Activated CD8-positive, alpha-beta memory T cell treated with anti-CD3 and anti-CD28 coated beads for 36 hours (primary cell): Measurements from ENCODE around the gene MAS1. TPM values are rescaled to one million over a fixed set of nuclear protein-coding genes. Genes with fewer than 3 reads are reported as not detected.
"Not testable (repeated sequence)": the region's sequence is repeated elsewhere in the genome, so short reads cannot be mapped to it uniquely, and the experiment has no call there.

Experiments
- CTCF ChIA-PET: fragments of 350-600 bp; sonication (Branson Sonifier 250); formaldehyde crosslinking; loops from one replicate; lab custom pipeline; 2021; ENCODE audit warnings: antibody characterized with exemption; lab: Charles Lee
- POLR2A ChIA-PET: fragments of 350-600 bp; sonication (Branson Sonifier 250); formaldehyde crosslinking; loops from one replicate; lab custom pipeline; 2021; ENCODE audit warnings: antibody characterized with exemption; lab: Charles Lee
- total RNA-seq, 2 experiments: library from RNA; stranded (reverse); gene quantifications; one replicate each; pipeline ENCODE4 v1.2.3, GENCODE V29; 2021

The MAS1 gene
- total RNA-seq, 2 experiments from 2014 or later: not detected

GRCh38 chr6:159913375-159913774, 22.6 kb downstream of the MAS1 start:
- ChIA-PET CTCF (no interaction called here), POLR2A (no interaction called here)

DNA sequence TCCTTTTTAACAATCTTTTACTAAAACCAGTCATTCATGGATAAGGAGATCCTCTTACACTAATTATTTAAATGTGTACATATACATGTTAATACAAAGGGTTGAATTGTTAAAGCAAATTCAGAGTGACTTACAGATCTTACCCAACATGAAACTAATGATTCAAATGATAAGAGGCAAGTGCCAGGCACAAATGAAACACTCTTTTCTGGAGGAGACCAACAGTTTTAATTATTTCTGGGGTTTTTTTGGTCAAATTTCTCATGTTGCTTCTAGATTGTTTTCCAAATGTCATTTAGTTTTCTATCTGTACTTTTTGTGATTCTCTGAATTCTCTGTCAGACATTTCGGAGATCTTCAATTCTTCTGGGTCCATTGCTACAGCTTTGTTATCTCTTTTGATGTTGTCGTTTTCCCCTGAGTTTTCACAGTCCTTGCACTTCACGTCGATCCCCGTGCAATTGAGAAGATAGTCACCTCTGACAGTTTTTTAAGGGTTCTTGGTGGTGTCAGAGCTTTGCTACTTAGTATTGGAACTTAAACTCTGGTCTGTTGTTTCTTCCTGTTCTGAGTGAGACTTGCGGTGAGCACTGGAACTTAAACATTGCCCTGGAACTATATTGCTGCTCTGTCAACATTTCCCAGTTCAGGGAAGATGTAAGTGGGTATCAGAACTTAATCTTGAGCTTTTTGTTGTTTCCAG, 23.2 kb downstream of the MAS1 start:
- CTCF ChIA-PET: no interaction called here
- POLR2A ChIA-PET: no interaction called here

- ChIA-PET POLR2A (no interaction called here), CTCF (no interaction called here)
Measured at GRCh38 chr6:159914565-159914923, 23.8 kb downstream of the MAS1 start.

DNA sequence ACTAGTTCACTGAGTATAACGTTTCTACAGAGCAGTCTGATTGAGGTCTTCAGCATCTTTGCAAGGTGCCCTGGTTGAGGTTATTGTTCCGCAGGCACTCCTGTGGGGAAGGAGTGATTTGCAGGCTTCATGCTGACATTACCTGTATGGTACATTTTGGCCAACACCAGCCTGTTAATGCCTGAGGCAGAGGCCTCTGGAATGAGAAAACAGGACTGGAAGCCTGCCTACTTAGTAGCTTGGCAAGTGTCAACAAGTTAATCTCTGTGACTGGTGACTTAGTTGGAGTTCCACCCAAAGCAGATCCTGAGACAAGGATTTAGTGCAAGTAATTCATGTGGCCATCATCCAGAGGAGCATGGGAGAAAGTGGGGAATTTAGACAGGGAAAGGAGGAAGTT, 24.6 kb downstream of the MAS1 start:
- ChIA-PET CTCF (no interaction called here), POLR2A (no interaction called here)

GRCh38 chr6:159916237-159916636, 25.4 kb downstream of the MAS1 start:
- ChIA-PET CTCF (no interaction called here), POLR2A (no interaction called here)

DNA sequence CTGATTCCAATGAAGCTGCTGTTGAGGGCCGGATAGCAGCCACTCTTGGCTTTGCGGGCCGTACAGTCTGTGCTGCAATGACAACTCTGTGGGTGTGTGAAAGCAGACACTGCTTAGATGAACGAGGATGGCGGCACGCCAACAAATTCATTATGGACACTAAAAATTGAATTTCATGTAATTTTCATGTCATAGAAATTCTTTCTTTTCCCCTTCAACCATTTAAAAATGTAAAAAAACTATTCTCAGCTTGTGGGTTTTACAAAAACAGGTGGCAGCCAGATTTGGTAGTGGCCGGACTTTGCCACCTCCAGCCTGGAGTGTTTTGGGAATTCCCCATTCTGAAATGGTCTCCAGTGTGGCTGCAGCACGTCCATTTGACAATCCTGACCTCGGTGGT, 26.0 kb downstream of the MAS1 start:
- CTCF ChIA-PET: no interaction called here

DNA sequence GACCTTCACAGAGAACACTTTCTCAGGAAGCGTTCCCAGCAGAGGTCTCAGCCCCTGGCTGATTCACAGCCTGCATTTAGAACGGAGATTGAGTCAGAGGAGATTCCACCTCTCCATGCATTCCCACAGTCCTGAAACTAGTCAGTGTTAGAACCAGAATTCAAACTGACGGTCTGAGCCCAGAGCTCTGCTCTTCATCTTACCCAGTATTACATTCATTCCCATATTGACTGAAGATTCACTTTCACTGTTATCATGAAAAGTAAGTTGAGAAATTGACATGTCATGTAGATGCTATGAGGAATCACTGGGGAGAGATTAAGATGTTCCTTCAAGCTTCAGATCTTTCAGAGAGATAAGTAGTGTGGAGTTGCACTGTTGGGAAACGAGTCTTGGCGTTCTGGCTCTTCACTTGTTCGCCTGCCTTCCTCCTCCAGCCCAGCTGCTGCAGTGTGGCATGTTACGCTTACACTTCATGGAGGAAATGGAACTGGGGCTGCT, 28.3 kb downstream of the MAS1 start:
- CTCF ChIA-PET: no interaction called here

More for the DNA sequence above, 26.0 kb downstream of the MAS1 start:
- POLR2A ChIA-PET: no interaction called here

DNA sequence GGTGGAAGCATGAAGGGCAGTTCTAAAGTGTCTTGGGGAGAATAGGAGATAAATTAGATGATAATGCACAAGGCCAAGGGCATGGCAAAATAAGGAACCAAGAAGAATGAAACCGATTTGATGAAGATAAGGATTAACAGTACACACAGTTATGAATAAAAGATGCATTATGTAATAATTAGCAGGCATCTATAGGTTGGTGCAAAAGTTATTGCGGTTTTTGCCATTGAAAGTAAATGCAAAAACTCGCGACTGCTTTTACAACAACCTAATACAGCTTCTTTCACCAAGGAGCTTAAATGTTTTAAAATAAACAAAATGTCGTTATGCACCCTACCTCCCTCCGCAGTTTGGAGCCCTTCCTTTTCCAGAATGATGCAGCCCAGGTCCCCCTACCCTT, 29.0 kb downstream of the MAS1 start:
- ChIA-PET CTCF (no interaction called here), POLR2A (no interaction called here)

More for the DNA sequence above, 28.3 kb downstream of the MAS1 start:
- POLR2A ChIA-PET: no interaction called here

- CTCF ChIA-PET: not testable (repeated sequence)
Measured at GRCh38 chr6:159924150-159924549, 33.4 kb downstream of the MAS1 start.

DNA sequence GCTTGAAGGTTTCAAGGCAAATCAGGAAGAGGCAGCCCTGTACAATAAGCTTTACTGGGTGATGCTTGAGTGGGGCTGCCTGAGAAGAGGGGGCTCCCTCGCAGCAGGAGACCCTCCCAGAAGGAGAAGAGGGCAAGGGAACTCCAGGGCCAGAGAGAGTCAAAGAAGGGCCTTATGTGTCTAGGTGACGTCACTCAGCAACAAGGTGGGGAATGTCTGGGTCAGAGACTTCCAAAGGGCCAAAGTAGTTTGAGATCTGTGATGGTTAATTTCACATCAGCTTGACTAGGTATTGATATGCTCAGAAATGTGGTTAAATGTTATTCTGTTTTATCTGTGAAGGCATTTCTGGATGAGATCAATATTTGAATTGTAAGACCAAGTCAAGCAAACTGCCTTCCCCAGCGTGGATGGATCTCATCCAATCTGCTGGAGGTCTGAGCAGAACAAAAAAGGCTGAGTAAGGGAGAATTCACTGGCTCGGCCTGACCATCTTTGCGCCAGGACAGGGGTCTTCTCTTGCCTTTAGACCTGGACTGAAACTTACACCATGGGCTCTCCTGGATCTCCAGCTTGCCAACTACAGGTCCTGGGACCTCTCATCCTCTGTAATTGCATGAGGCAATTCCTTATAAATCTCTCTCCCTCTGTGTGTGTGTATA, 35.9 kb downstream of the MAS1 start:
- ChIA-PET CTCF (no interaction called here), POLR2A (no interaction called here)

More at GRCh38 chr6:159924150-159924549, 33.4 kb downstream of the MAS1 start:
- POLR2A ChIA-PET: not testable (repeated sequence)

DNA sequence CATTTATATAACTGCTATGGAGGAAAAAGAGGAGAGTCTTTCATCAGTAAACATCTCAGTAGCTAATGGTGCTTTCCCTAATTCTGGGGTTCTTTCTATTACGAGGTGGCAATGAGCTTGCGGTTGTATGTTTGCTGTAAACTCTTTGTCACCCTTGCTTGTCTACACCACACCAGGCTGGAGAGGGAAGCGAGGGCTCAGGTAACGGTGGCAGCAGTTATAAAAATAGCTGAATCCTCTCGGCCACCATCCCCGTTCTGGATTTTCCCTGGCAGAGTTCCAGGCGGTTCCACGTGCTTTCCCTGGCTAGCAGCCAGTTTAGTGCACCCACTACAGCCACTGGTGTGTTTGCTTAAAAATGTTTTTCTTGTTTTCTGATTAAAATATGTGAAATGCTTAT, 39.0 kb downstream of the MAS1 start:
- POLR2A ChIA-PET: interaction anchor here (1.6 kb wide), 1 partner anchor 203 kb away, joined by 6 read pairs; the partner anchor contains the start of gene WTAP

DNA sequence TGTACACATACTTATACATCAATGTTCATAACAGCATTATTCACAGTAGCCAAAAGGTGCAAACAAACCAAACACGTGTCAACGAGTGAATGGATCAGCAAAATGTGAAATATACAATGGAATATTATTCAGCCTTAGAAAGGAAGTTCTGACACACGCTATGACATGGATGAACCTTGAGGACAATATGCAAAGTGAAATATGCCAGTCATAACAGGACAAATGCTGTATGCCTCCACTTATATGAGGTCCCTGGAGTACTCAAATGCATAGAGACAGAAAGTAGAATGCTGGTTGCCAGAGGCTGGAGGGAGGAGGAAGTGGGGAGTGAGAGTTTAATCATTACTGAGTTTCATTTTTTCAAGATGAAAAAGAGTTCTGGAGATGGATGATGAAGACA, 40.3 kb downstream of the MAS1 start:
- ChIA-PET CTCF (no interaction called here), POLR2A (interaction anchor here (0.9 to 1.6 kb wide), 2 partner anchors 141 to 204 kb away, joined by 3 to 6 read pairs; partner anchors contain the start of genes TCP1 and WTAP)

More for the DNA sequence above, 39.0 kb downstream of the MAS1 start:
- CTCF ChIA-PET: no interaction called here

- POLR2A ChIA-PET: interaction anchor here (0.7 kb wide), 1 partner anchor 235 kb away, joined by 3 read pairs; no protein-coding TSS in a partner anchor
- CTCF ChIA-PET: no interaction called here
Measured at GRCh38 chr6:159931846-159932245, 41.1 kb downstream of the MAS1 start.

DNA sequence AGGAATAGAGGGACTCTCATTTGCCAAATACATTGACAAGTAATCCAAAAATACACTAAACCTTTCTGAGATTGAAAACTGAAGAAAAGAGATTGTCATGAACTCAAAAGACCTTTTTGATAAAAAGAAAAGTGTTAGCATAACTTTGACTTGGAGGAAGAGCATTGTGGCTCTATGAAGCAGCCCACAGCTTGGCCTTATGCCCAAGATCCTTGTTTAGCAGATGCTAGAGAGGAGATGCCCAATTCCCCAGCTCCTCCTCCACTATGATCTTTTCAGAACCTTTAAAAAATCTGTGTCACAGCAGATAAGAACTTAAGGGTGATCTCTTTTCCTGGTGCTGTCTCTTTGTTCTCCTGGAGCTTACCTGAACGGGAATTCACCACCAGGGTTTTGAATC, 42.3 kb downstream of the MAS1 start:
- ChIA-PET POLR2A (no interaction called here), CTCF (no interaction called here)

DNA sequence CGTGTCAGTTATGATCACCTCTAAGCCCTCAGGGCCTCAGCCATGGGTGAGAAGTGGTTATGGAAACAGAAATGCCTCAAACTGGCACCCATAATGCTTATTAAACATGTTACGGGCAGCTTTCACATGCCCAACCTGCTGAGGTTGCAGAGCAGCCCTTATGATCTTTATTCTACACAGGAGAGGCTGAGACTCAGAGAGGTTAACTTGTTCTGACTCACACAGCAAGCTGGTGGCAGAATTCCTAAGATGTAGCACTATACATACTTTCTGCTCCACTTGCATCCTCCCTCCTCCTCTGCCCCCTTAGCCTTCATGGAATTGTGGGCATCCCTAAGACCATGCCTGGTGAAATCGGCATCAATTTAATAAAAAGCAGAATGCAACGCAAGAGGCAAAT, 43.4 kb downstream of the MAS1 start:
- CTCF ChIA-PET: no interaction called here

DNA sequence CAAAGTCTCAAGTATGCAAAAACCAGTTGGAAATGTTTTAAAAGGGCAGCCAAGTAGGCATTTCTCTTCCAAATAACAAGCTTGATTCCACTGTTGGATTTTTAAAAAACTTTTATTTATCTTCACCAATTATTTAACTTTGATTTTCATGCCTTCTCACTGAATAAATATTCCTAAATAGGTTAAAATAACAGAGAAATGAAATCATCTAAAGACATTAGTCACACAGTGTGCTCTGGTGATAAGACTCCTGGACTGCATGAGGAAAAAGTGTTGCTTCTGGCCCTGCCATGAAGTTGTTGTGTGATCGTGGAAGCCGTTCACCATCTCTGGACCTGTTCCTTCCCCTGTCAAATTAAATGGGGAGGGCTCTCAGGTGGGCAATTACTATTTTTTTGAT, 44.3 kb downstream of the MAS1 start:
- CTCF ChIA-PET: no interaction called here
- POLR2A ChIA-PET: no interaction called here

More for the DNA sequence above, 43.4 kb downstream of the MAS1 start:
- POLR2A ChIA-PET: no interaction called here

DNA sequence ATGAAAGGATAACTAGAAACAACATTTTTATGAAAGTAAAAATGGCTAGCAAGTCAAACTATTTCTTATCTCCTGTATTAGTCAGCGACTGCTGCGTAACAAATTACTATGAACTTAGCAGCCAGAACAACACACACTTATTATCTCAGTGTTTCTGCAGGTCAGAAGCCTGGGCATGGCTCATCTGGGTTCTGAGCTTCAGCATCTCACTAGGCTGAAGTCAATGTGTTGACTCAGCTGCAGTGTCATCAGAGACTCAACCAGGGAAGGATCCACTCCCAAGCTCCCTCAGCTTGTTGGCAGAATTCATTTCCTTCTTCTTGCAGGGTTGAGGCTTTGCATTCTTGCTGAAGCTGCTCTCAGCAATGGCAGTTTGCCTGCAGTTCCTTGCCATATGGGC, 44.8 kb downstream of the MAS1 start:
- ChIA-PET POLR2A (no interaction called here), CTCF (no interaction called here)

GRCh38 chr6:159939591-159940016, 48.8 kb downstream of the MAS1 start:
- ChIA-PET CTCF (interaction anchor here (0.5 kb wide), 1 partner anchor 46 kb away, joined by 5 read pairs; no protein-coding TSS in a partner anchor), POLR2A (no interaction called here)
